ENCODE measurements around the gene HOXA13.
A peak's percentile ranks its signal among the peaks of the same experiment; 100 is the strongest.

HOXA13 gene

GRCh38 chr7:27182285-27182841, 17.5 kb downstream of the HOXA13 start:
- H3K4me1 ChIP-seq (ENCODE audit: control insufficient read depth, insufficient read depth, low read length, poor library complexity, severe bottlenecking), result peaks cover 6% of the 10 kb centered on the region
- no peak overlapping the region for H3K4me3 ChIP-seq (ENCODE audit: extremely low read depth, insufficient read depth, low read length, poor library complexity, severe bottlenecking)
- 10 to 46% methylated on average over 2 to 3 of the region's 4 CpGs for WGBS, 2 experiments (ENCODE audit: insufficient coverage in 2 of 2)
- no peaks in the 10 kb centered on the region for H3K9me3 ChIP-seq (ENCODE audit: control insufficient read depth, low read length)
- H3K27ac ChIP-seq (ENCODE audit: low read depth, low read length, severe bottlenecking), result no peak overlapping the region
- no peaks in the 10 kb centered on the region for H3K36me3 ChIP-seq (ENCODE audit: control insufficient read depth, insufficient read depth, low read length)

GRCh38 chr7:27181795-27182275, 18.1 kb downstream of the HOXA13 start:
- H3K4me1 ChIP-seq (ENCODE audit: control insufficient read depth, insufficient read depth, low read length, poor library complexity, severe bottlenecking), result peaks cover 6% of the 10 kb centered on the region
- H3K9me3 ChIP-seq (ENCODE audit: control insufficient read depth, low read length), result no peaks in the 10 kb centered on the region
- H3K36me3 ChIP-seq (ENCODE audit: control insufficient read depth, insufficient read depth, low read length), result no peaks in the 10 kb centered on the region
- H3K4me3 ChIP-seq (ENCODE audit: extremely low read depth, insufficient read depth, low read length, poor library complexity, severe bottlenecking), result no peak overlapping the region
- H3K27ac ChIP-seq (ENCODE audit: low read depth, low read length, severe bottlenecking), result no peak overlapping the region
- WGBS, 2 experiments (ENCODE audit: insufficient coverage in 2 of 2), result 0 to 52% methylated on average over 1 to 3 of the region's 4 CpGs

GRCh38 chr7:27180431-27181420, 19.2 kb downstream of the HOXA13 start:
- 26 to 40% methylated on average over 9 of the region's 12 CpGs for WGBS, 2 experiments (ENCODE audit: insufficient coverage in 2 of 2)
- H3K9me3 ChIP-seq (ENCODE audit: control insufficient read depth, low read length), result no peaks in the 10 kb centered on the region
- H3K4me3 ChIP-seq (ENCODE audit: extremely low read depth, insufficient read depth, low read length, poor library complexity, severe bottlenecking), result no peak overlapping the region
- no peaks in the 10 kb centered on the region for H3K36me3 ChIP-seq (ENCODE audit: control insufficient read depth, insufficient read depth, low read length)
- peaks cover 6% of the 10 kb centered on the region for H3K4me1 ChIP-seq (ENCODE audit: control insufficient read depth, insufficient read depth, low read length, poor library complexity, severe bottlenecking)
- no peak overlapping the region for H3K27ac ChIP-seq (ENCODE audit: low read depth, low read length, severe bottlenecking)

- Histone ChIP-seq H3K4me3 (ENCODE audit: extremely low read depth, insufficient read depth, low read length, poor library complexity, severe bottlenecking) (peak overlapping the region; percentile 16), H3K36me3 (ENCODE audit: control insufficient read depth, insufficient read depth, low read length) (no peaks in the 10 kb centered on the region), H3K27ac (ENCODE audit: low read depth, low read length, severe bottlenecking) (peak overlapping the region; percentile 29), H3K9me3 (ENCODE audit: control insufficient read depth, low read length) (no peaks in the 10 kb centered on the region), H3K4me1 (ENCODE audit: control insufficient read depth, insufficient read depth, low read length, poor library complexity, severe bottlenecking) (peaks cover 2% of the 10 kb centered on the region)
- 2 to 4% methylated on average over 32 to 41 of the region's 56 CpGs for WGBS, 2 experiments (ENCODE audit: insufficient coverage in 2 of 2)
These were observed 20.1 kb downstream of the HOXA13 start for GRCh38 chr7:27179503-27180430.

GRCh38 chr7:27179030-27179429, 20.9 kb downstream of the HOXA13 start:
- Histone ChIP-seq H3K4me1 (ENCODE audit: control insufficient read depth, insufficient read depth, low read length, poor library complexity, severe bottlenecking) (peaks cover 5% of the 10 kb centered on the region), H3K9me3 (ENCODE audit: control insufficient read depth, low read length) (no peaks in the 10 kb centered on the region), H3K36me3 (ENCODE audit: control insufficient read depth, insufficient read depth, low read length) (no peaks in the 10 kb centered on the region), H3K27ac (ENCODE audit: low read depth, low read length, severe bottlenecking) (no peak overlapping the region), H3K4me3 (ENCODE audit: extremely low read depth, insufficient read depth, low read length, poor library complexity, severe bottlenecking) (peak overlapping the region; percentile 16)
- WGBS, 2 experiments (ENCODE audit: insufficient coverage in 2 of 2), result 4 to 5% methylated on average over 12 to 13 of the region's 14 CpGs

- no peak overlapping the region for H3K27ac ChIP-seq (ENCODE audit: low read depth, low read length, severe bottlenecking)
- H3K4me3 ChIP-seq (ENCODE audit: extremely low read depth, insufficient read depth, low read length, poor library complexity, severe bottlenecking), result no peak overlapping the region
- no peaks in the 10 kb centered on the region for H3K36me3 ChIP-seq (ENCODE audit: control insufficient read depth, insufficient read depth, low read length)
- WGBS, 2 experiments (ENCODE audit: insufficient coverage in 2 of 2), result 14 to 23% methylated on average over 2 to 4 of the region's 6 CpGs
- H3K9me3 ChIP-seq (ENCODE audit: control insufficient read depth, low read length), result no peaks in the 10 kb centered on the region
- peaks cover 5% of the 10 kb centered on the region for H3K4me1 ChIP-seq (ENCODE audit: control insufficient read depth, insufficient read depth, low read length, poor library complexity, severe bottlenecking)
These were observed 21.5 kb downstream of the HOXA13 start for GRCh38 chr7:27178366-27178765.

GRCh38 chr7:27177795-27178320, 22.0 kb downstream of the HOXA13 start:
- no peak overlapping the region for H3K4me3 ChIP-seq (ENCODE audit: extremely low read depth, insufficient read depth, low read length, poor library complexity, severe bottlenecking)
- WGBS, 2 experiments (ENCODE audit: insufficient coverage in 2 of 2), result 0 to 28% methylated on average over 1 to 4 of the region's 5 CpGs
- no peaks in the 10 kb centered on the region for H3K9me3 ChIP-seq (ENCODE audit: control insufficient read depth, low read length)
- no peak overlapping the region for H3K27ac ChIP-seq (ENCODE audit: low read depth, low read length, severe bottlenecking)
- H3K36me3 ChIP-seq (ENCODE audit: control insufficient read depth, insufficient read depth, low read length), result no peaks in the 10 kb centered on the region
- H3K4me1 ChIP-seq (ENCODE audit: control insufficient read depth, insufficient read depth, low read length, poor library complexity, severe bottlenecking), result peaks cover 3% of the 10 kb centered on the region

- Histone ChIP-seq H3K27ac (ENCODE audit: low read depth, low read length, severe bottlenecking) (no peak overlapping the region), H3K4me3 (ENCODE audit: extremely low read depth, insufficient read depth, low read length, poor library complexity, severe bottlenecking) (no peak overlapping the region), H3K36me3 (ENCODE audit: control insufficient read depth, insufficient read depth, low read length) (no peaks in the 10 kb centered on the region), H3K9me3 (ENCODE audit: control insufficient read depth, low read length) (no peaks in the 10 kb centered on the region), H3K4me1 (ENCODE audit: control insufficient read depth, insufficient read depth, low read length, poor library complexity, severe bottlenecking) (peaks cover 3% of the 10 kb centered on the region)
- WGBS, 2 experiments (ENCODE audit: insufficient coverage in 2 of 2), result 20 to 26% methylated on average over 17 of the region's 22 CpGs
These were observed 22.7 kb downstream of the HOXA13 start for GRCh38 chr7:27176962-27177794.

GRCh38 chr7:27176524-27176845, 23.4 kb downstream of the HOXA13 start:
- Histone ChIP-seq H3K4me3 (ENCODE audit: extremely low read depth, insufficient read depth, low read length, poor library complexity, severe bottlenecking) (no peak overlapping the region), H3K4me1 (ENCODE audit: control insufficient read depth, insufficient read depth, low read length, poor library complexity, severe bottlenecking) (peaks cover 3% of the 10 kb centered on the region), H3K36me3 (ENCODE audit: control insufficient read depth, insufficient read depth, low read length) (no peaks in the 10 kb centered on the region), H3K9me3 (ENCODE audit: control insufficient read depth, low read length) (no peaks in the 10 kb centered on the region), H3K27ac (ENCODE audit: low read depth, low read length, severe bottlenecking) (no peak overlapping the region)
- 50 to 73% methylated on average over 2 of the region's 3 CpGs for WGBS, 2 experiments (ENCODE audit: insufficient coverage in 2 of 2)
